ENCODE measurements around the gene SLC22A2. TPM values are rescaled to one million over a fixed set of nuclear protein-coding genes. Genes with fewer than 3 reads are reported as not detected.

SLC22A2 gene
- total RNA-seq, 2 donors from 2014 or later = not detected

GRCh38 chr6:160204710-160205109 is 53.9 kb downstream of the SLC22A2 start:
- peaks cover 7% of the 10 kb centered on the region in 2 donors for H3K9me3 Mint-ChIP-seq

GRCh38 chr6:160203953-160204352 is 54.7 kb downstream of the SLC22A2 start:
- no peak overlapping the region for H3K4me3 Mint-ChIP-seq
- peaks cover 7% of the 10 kb centered on the region in 2 donors for H3K9me3 Mint-ChIP-seq
- DNase-seq = no peak
- H3K4me1 Mint-ChIP-seq (ENCODE audit: low read depth) = no peaks in the 10 kb centered on the region
- peaks cover 19% of the 10 kb centered on the region for H3K27me3 Mint-ChIP-seq (ENCODE audit: low read depth)
- peaks cover 0 to 3% of the 10 kb centered on the region in 2 donors for H3K36me3 Mint-ChIP-seq (ENCODE audit: insufficient read depth in 2 of 2)
- no peak for ATAC-seq (replicated peaks in 1 of 2)
- H3K27ac Mint-ChIP-seq = no peak overlapping the region

More at GRCh38 chr6:160204710-160205109, 53.9 kb downstream of the SLC22A2 start:
- Mint-ChIP-seq H3K27ac (no peak overlapping the region), H3K36me3 (ENCODE audit: insufficient read depth in 2 of 2) (peaks cover 0 to 3% of the 10 kb centered on the region in 2 donors), H3K4me1 (ENCODE audit: low read depth) (no peaks in the 10 kb centered on the region), H3K27me3 (ENCODE audit: low read depth) (peaks cover 26% of the 10 kb centered on the region), H3K4me3 (no peak overlapping the region)
- ATAC-seq (replicated peaks in 1 of 2) = no peak
- no peak for DNase-seq

DNA sequence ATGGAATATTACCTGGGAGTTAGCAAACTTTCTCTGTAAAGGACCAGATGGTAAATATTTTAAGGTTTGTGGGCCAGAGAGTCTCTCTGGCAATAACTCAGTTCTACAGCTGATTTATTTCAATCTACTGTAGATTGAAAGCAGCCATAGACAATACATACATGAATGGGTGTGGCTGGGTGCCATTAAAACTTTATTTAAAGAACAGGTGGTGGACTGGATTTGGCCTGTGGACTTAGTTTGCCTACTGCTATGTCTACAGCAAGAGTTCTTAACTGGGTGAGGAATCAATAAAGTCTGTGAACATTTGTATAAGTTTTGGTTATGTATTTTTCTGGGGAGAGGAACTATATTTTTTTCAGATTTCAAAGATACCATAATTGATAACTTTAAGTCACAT is 55.1 kb downstream of the SLC22A2 start:
- no peak overlapping the region for H3K4me3 Mint-ChIP-seq
- H3K4me1 Mint-ChIP-seq (ENCODE audit: low read depth) = no peaks in the 10 kb centered on the region
- DNase-seq = no peak
- no peak overlapping the region for H3K27ac Mint-ChIP-seq
- peaks cover 7% of the 10 kb centered on the region in 2 donors for H3K9me3 Mint-ChIP-seq
- peaks cover 0 to 3% of the 10 kb centered on the region in 2 donors for H3K36me3 Mint-ChIP-seq (ENCODE audit: insufficient read depth in 2 of 2)
- peaks cover 18% of the 10 kb centered on the region for H3K27me3 Mint-ChIP-seq (ENCODE audit: low read depth)
- no peak for ATAC-seq (replicated peaks in 1 of 2)

DNA sequence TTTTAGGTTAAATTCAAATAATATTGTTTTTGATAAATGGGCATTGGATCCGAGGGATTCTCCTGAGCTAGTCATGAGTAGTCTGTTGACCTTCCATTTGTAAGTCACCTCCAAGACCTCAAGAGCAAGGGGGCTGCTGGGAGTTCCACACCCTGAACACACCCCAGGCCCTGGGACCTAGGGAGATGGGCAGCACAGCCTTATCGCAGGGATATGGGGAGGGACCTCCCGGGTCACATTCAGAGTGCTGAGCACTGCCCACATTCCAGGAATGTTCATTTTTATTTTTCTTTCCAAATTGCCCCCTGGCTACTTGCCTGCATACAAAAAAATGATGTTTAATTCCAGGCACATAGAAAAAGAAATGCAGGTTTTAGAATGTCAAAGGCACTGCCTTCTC is 55.5 kb downstream of the SLC22A2 start:
- peaks cover 18% of the 10 kb centered on the region for H3K27me3 Mint-ChIP-seq (ENCODE audit: low read depth)
- no peak for DNase-seq
- H3K4me1 Mint-ChIP-seq (ENCODE audit: low read depth) = no peaks in the 10 kb centered on the region
- peaks cover 0 to 2% of the 10 kb centered on the region in 2 donors for H3K36me3 Mint-ChIP-seq (ENCODE audit: insufficient read depth in 2 of 2)
- no peak overlapping the region for H3K4me3 Mint-ChIP-seq
- no peak for ATAC-seq (replicated peaks in 1 of 2)
- peaks cover 6 to 7% of the 10 kb centered on the region in 2 donors for H3K9me3 Mint-ChIP-seq
- H3K27ac Mint-ChIP-seq = no peak overlapping the region

GRCh38 chr6:160202411-160202810 is 56.2 kb downstream of the SLC22A2 start:
- Mint-ChIP-seq H3K4me1 (ENCODE audit: low read depth) (no peaks in the 10 kb centered on the region), H3K4me3 (no peak overlapping the region), H3K27me3 (ENCODE audit: low read depth) (peaks cover 24% of the 10 kb centered on the region), H3K36me3 (ENCODE audit: insufficient read depth in 2 of 2) (no peaks in the 10 kb centered on the region), H3K27ac (no peak overlapping the region), H3K9me3 (peaks cover 1 to 3% of the 10 kb centered on the region in 2 donors)
- DNase-seq (no peak), ATAC-seq (replicated peaks in 1 of 2) (no peak)

DNA sequence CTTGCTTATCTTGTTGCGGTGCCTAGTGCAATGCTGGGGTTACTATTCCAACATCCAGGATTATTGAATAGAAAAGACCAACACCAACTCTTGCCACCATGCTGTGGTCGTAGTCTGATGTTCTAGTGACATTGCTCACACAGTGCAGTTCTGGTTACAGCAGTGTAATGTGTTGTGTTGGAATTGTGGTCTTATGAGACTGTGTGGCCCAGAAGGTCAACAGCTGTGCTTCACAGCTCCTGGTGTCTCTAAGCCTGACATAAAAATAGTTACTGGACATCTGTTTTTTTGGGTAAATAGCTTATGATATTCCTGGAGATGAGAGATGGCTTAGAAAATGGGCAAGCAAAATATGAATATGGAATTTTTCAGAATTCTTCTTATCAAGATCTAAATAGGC is 57.6 kb downstream of the SLC22A2 start:
- H3K27me3 Mint-ChIP-seq (ENCODE audit: low read depth) = peaks cover 32% of the 10 kb centered on the region
- no peak overlapping the region for H3K4me3 Mint-ChIP-seq
- H3K36me3 Mint-ChIP-seq (ENCODE audit: insufficient read depth in 2 of 2) = no peaks in the 10 kb centered on the region
- ATAC-seq (replicated peaks in 1 of 2) (no peak), DNase-seq (no peak)
- no peak overlapping the region for H3K27ac Mint-ChIP-seq
- H3K9me3 Mint-ChIP-seq = peaks cover 3 to 6% of the 10 kb centered on the region in 2 donors
- no peaks in the 10 kb centered on the region for H3K4me1 Mint-ChIP-seq (ENCODE audit: low read depth)

DNA sequence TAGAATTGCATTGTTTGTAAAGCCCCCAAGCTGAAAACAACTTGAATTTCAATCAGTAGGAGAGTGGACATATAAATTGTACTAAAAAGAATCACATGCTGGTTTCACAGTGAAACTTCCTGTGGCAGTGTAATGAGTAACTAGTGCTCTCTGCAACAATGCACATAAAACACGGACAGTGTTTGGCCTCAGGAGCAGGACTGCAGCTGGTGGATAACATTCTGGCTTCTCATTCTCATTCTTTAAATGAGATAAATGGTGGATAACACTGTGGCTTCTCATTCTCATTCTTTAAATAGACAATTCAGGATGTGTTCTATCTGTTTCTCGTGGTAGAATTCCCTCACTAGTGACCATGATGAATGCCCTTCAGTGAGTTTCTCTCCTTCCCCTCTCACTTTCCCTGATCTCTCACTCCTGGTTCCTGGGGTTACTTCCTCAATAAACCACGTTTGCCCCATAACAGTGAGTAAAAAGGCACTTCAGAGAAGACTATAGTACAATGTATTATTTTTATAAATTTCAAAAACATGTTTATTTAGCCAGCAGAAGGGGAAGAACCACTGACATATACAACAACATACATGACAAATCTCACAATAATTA is 59.9 kb downstream of the SLC22A2 start:
- no peak overlapping the region for H3K27ac Mint-ChIP-seq
- H3K36me3 Mint-ChIP-seq (ENCODE audit: insufficient read depth in 2 of 2) = peaks cover 2 to 3% of the 10 kb centered on the region in 2 donors
- no peak overlapping the region for H3K4me3 Mint-ChIP-seq
- no peaks in the 10 kb centered on the region for H3K4me1 Mint-ChIP-seq (ENCODE audit: low read depth)
- peaks cover 6 to 7% of the 10 kb centered on the region in 2 donors for H3K9me3 Mint-ChIP-seq
- no peak for DNase-seq
- peaks cover 32% of the 10 kb centered on the region for H3K27me3 Mint-ChIP-seq (ENCODE audit: low read depth)
- ATAC-seq (replicated peaks in 1 of 2) = no peak

- Mint-ChIP-seq H3K36me3 (ENCODE audit: insufficient read depth in 2 of 2) (peaks cover 2 to 3% of the 10 kb centered on the region in 2 donors), H3K27me3 (ENCODE audit: low read depth) (peaks cover 32% of the 10 kb centered on the region), H3K9me3 (peaks cover 11 to 12% of the 10 kb centered on the region in 2 donors), H3K4me3 (no peak overlapping the region), H3K27ac (no peak overlapping the region), H3K4me1 (ENCODE audit: low read depth) (no peaks in the 10 kb centered on the region)
- DNase-seq (no peak), ATAC-seq (replicated peaks in 1 of 2) (no peak)
These were observed 61.0 kb downstream of the SLC22A2 start for GRCh38 chr6:160197662-160198061.

- Mint-ChIP-seq H3K27me3 (ENCODE audit: low read depth) (peaks cover 14% of the 10 kb centered on the region), H3K4me3 (no peak overlapping the region), H3K4me1 (ENCODE audit: low read depth) (no peaks in the 10 kb centered on the region), H3K9me3 (peaks cover 15 to 16% of the 10 kb centered on the region in 2 donors), H3K36me3 (ENCODE audit: insufficient read depth in 2 of 2) (peaks cover 5 to 8% of the 10 kb centered on the region in 2 donors), H3K27ac (no peak overlapping the region)
- DNase-seq = no peak
- no peak for ATAC-seq (replicated peaks in 1 of 2)
These were observed 63.8 kb downstream of the SLC22A2 start for GRCh38 chr6:160194808-160195207.

DNA sequence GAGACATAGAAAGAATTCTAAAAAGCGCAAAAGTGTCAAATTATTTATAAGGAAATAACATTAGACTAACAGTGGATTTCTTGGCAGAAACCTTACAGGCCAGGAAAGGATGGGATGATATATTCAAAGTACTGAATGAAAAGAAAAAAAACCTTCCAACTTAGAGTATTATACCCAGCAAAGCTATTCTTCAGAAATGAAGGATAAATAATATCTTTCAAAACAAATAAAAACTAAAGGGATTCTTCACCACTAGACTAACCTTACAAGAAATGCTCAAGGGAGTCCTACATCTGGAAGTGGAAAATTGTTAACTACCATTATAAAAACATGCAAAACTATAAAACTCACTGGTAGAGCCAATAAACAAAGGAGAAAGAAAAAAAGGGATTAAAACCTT is 65.8 kb downstream of the SLC22A2 start:
- no peak for ATAC-seq (replicated peaks in 1 of 2)

DNA sequence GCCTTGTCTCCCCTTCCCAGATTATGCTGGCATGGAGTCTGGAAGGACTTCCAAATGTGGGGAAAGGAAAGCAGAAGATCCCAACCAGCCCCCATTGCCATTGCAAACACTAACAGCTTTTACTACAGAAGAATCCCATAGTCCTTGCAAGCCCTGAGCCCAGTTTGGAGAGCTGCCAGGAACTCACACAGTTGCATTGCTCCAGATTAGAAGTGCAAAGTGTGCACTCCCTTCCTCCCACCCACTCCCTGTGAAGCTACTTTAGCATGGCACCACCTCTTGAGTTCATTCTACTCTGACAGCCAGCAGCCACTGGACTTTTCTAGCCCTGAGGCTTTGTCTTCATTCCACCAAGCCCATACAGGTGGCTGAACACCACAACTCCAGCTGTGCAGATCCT is 67.6 kb downstream of the SLC22A2 start:
- Mint-ChIP-seq H3K27ac (no peak overlapping the region), H3K4me3 (no peak overlapping the region), H3K9me3 (peaks cover 9 to 13% of the 10 kb centered on the region in 2 donors), H3K36me3 (ENCODE audit: insufficient read depth in 2 of 2) (peaks cover 5 to 8% of the 10 kb centered on the region in 2 donors), H3K4me1 (ENCODE audit: low read depth) (no peaks in the 10 kb centered on the region), H3K27me3 (ENCODE audit: low read depth) (no peaks in the 10 kb centered on the region)
- DNase-seq (no peak), ATAC-seq (replicated peaks in 1 of 2) (no peak)

More for the DNA sequence above, 65.8 kb downstream of the SLC22A2 start:
- no peak for DNase-seq
- Mint-ChIP-seq H3K36me3 (ENCODE audit: insufficient read depth in 2 of 2) (peaks cover 5 to 8% of the 10 kb centered on the region in 2 donors), H3K27ac (no peak overlapping the region), H3K4me3 (no peak overlapping the region), H3K4me1 (ENCODE audit: low read depth) (no peaks in the 10 kb centered on the region), H3K27me3 (ENCODE audit: low read depth) (peaks cover 13% of the 10 kb centered on the region), H3K9me3 (peaks cover 15 to 16% of the 10 kb centered on the region in 2 donors)

DNA sequence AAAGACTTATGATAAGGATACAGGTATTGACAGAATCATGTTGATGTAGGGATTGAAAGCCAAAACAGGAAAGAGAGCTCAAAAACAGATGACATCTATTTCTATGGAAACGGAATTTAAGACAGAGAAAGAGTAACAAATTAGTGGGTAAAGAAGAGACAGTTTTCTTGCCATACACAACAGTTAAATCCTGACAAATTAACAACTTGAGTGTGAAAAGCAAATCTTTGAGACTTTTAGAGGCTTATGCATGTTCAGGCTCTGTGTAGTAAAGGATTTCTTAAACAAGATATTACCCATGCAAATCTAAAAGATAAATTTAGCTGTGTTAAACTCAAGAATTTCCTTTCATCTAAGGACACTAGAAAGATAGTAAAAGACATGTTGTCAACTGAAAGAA is 68.5 kb downstream of the SLC22A2 start:
- peaks cover 9 to 12% of the 10 kb centered on the region in 2 donors for H3K9me3 Mint-ChIP-seq
- H3K36me3 Mint-ChIP-seq (ENCODE audit: insufficient read depth in 2 of 2) = peaks cover 4 to 10% of the 10 kb centered on the region in 2 donors
- ATAC-seq (replicated peaks in 1 of 2) (no peak), DNase-seq (no peak)
- H3K4me1 Mint-ChIP-seq (ENCODE audit: low read depth) = no peaks in the 10 kb centered on the region
- H3K27me3 Mint-ChIP-seq (ENCODE audit: low read depth) = no peaks in the 10 kb centered on the region
- H3K27ac Mint-ChIP-seq = no peak overlapping the region
- H3K4me3 Mint-ChIP-seq = no peak overlapping the region

DNA sequence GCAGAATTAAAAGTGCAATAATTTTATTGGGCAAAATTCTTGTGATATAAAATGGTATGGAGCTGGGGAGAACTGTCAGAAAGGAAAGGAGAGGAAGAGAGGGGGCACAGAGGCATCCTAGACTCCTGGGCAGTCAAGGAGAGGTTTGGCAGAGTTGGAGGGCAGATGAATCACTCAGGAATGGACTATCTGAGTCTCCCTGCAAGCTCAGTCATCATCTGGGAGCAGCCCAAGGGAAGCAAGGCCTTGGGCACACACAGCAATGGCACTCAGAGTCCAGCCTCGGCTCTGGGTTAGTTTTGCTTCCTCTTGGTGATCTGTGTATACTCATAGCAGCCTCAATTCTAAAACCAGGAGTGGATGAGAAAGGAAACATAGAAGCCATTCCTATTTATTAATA is 69.8 kb downstream of the SLC22A2 start:
- Mint-ChIP-seq H3K4me1 (ENCODE audit: low read depth) (no peaks in the 10 kb centered on the region), H3K4me3 (no peak overlapping the region), H3K27ac (no peak overlapping the region), H3K36me3 (ENCODE audit: insufficient read depth in 2 of 2) (peaks cover 8 to 9% of the 10 kb centered on the region in 2 donors), H3K9me3 (peaks cover 10 to 13% of the 10 kb centered on the region in 2 donors), H3K27me3 (ENCODE audit: low read depth) (peaks cover 8% of the 10 kb centered on the region)
- ATAC-seq (replicated peaks in 1 of 2) = no peak
- DNase-seq = no peak

DNA sequence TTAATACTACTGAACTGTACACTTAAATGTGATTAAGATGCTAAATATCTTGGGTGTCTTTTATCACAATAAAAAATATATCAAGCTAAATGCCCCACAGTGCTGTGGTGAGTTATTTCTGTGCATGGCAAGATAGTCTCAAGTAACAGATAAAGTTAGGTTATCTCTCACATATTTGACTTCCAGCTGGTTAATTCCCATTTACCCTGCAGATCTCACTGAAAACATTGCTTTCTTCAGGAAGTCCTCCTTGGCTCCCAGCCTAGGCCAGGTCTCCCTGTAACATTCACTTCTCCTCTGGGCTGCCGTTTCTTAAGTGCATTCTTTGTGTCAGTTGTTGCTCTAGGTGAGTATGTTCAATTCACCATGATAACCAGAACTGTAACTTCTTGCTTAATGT is 77.9 kb downstream of the SLC22A2 start:
- peaks cover 0 to 4% of the 10 kb centered on the region in 2 donors for H3K9me3 Mint-ChIP-seq

More for the DNA sequence above, 77.9 kb downstream of the SLC22A2 start:
- H3K27ac Mint-ChIP-seq = no peak overlapping the region
- H3K36me3 Mint-ChIP-seq (ENCODE audit: insufficient read depth in 2 of 2) = peaks cover 3 to 4% of the 10 kb centered on the region in 2 donors
- no peak overlapping the region for H3K4me3 Mint-ChIP-seq
- ATAC-seq (replicated peaks in 1 of 2) (no peak), DNase-seq (no peak)
- H3K4me1 Mint-ChIP-seq (ENCODE audit: low read depth) = no peaks in the 10 kb centered on the region
- H3K27me3 Mint-ChIP-seq (ENCODE audit: low read depth) = peaks cover 37% of the 10 kb centered on the region

All from activated T-cell treated with anti-CD3 and anti-CD28 coated beads, Interleukin-2, amount 50 U/mL, for 72 hours (primary cell).